NT2/D1 (cell line): ENCODE measurements around the gene SCYGR7.

Source experiments
- SUZ12 ChIP-seq: IDR thresholded peaks from 2 replicates; pipeline ENCODE4 v1.6.1; 2011; ENCODE audit not compliant: insufficient read length, insufficient read depth; ENCODE audit errors: extremely low read depth
- YY1 ChIP-seq: IDR thresholded peaks from 2 replicates; pipeline ENCODE4 v1.6.1; 2011; ENCODE audit not compliant: insufficient read length, insufficient read depth
- ZNF274 ChIP-seq: IDR thresholded peaks from 2 replicates; pipeline ENCODE4 v1.6.1; 2011; ENCODE audit warnings: mild to moderate bottlenecking, low read depth, low read length

DNA sequence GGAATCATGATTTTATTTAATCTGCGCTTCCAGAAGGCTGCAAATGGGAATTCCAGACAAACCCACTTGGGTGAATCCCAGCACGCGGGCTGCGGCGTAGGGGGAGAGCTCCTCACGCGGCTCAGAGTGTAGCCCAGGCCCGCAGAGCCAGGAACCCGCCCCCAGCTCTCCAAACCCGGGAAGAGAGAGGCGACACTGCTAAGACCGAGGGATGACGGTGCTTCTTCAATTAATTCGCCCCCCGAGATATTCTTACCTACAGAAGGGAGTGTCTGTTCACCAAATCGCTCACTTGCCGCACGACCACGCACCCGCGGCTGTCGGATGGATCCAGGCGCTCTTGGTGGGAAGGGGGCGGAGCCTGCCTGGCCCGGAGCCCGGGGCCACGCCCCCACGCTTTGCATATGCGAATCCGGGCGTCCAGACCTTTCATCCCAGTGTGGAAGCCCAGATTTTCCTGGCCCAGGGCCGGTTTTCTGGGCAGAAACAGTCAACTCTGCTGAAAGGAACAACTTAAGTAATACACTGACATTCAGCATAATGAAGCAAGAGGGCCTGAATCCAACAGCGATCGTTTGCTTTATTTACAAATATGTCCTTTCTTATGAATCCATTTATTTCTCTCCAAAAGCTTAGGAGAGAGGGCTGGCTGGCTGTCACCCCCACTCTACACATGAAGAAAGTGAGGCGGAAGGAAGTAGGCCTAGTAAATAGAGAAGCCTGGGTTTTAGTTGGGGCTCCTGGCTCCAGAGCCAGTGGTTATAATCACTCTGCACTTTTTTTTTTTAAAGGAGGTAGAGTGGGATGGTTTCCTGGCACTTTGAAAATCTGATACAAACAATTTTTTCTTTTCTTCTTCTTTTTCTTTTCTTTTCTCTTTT is 10.2 kb upstream of the SCYGR7 start, which contains the start of gene SLC19A3:
- TF ChIP-seq YY1 (no peak), ZNF274 (no peak), SUZ12 (no peak)
